Common myeloid progenitor, CD34-positive (primary cell): ENCODE results near the gene ST8SIA6.

Experiments
- CTCF ChIA-PET: fragments of 350-600 bp; sonication (Branson Sonifier 250); formaldehyde crosslinking; loops from one replicate; lab custom pipeline; 2021; ENCODE audit warnings: antibody characterized with exemption; lab: Charles Lee
- POLR2A ChIA-PET: fragments of 350-600 bp; sonication (Branson Sonifier 250); formaldehyde crosslinking; loops from one replicate; lab custom pipeline; 2021; ENCODE audit warnings: antibody characterized with exemption; lab: Charles Lee
- DNase-seq, 3 donors: peaks; one replicate each; pipeline versions ENCODE4 v3.0.0 to v3.0.0-alpha.2; 2013
- H3K27ac ChIP-seq, 2 experiments: 1 replicate in 1 of 2; 2 replicates in 1 of 2; pipeline ENCODE4 v1.7.0; 2013; ENCODE audit warnings: inconsistent platforms in 2 of 2, low read length in 2 of 2, mild to moderate bottlenecking in 2 of 2, low read depth in 1 of 2, moderate library complexity in 1 of 2; ENCODE audit not compliant: severe bottlenecking in 2 of 2, insufficient read depth in 1 of 2, poor library complexity in 1 of 2
- H3K27me3 ChIP-seq, 5 experiments: replicated peaks in 2 of 5; 1 replicate in 3 of 5; 2 replicates in 2 of 5; pipeline versions ENCODE4 v1.6.1 to v1.7.0; 2013; ENCODE audit warnings: low read length in 4 of 5, mild to moderate bottlenecking in 2 of 5, moderate library complexity in 2 of 5, inconsistent platforms in 1 of 5; ENCODE audit not compliant: insufficient read depth in 5 of 5, control insufficient read depth in 4 of 5
- H3K36me3 ChIP-seq, 4 experiments: 1 replicate in 2 of 4; 2 replicates in 2 of 4; pipeline versions ENCODE4 v1.6.1 to v1.7.0; 2013; ENCODE audit warnings: low read length in 3 of 4, control low read depth in 1 of 4, mild to moderate bottlenecking in 1 of 4; ENCODE audit not compliant: control insufficient read depth in 4 of 4, insufficient read depth in 4 of 4
- H3K4me1 ChIP-seq, 4 experiments: 1 replicate in 3 of 4; 2 replicates in 1 of 4; pipeline versions ENCODE4 v1.6.1 to v1.7.1; 2013; ENCODE audit warnings: low read length in 3 of 4, mild to moderate bottlenecking in 3 of 4, control low read depth in 1 of 4, inconsistent platforms in 1 of 4, moderate library complexity in 1 of 4; ENCODE audit not compliant: control insufficient read depth in 4 of 4, insufficient read depth in 4 of 4; ENCODE audit errors: control extremely low read depth in 1 of 4
- H3K4me3 ChIP-seq, 7 experiments: 1 replicate in 4 of 7; 2 replicates in 3 of 7; pipeline versions ENCODE4 v1.5.1 to v1.7.0; 2013; ENCODE audit warnings: mild to moderate bottlenecking in 7 of 7, low read length in 6 of 7, moderate library complexity in 6 of 7, inconsistent platforms in 2 of 7, low read depth in 2 of 7, control low read depth in 1 of 7; ENCODE audit not compliant: insufficient read depth in 4 of 7, control insufficient read depth in 1 of 7; ENCODE audit errors: extremely low read depth in 1 of 7
- H3K9me3 ChIP-seq, 5 experiments: 1 replicate in 4 of 5; 2 replicates in 1 of 5; pipeline versions ENCODE4 v1.6.1 to v1.7.1; 2013; ENCODE audit warnings: low read length in 4 of 5, mild to moderate bottlenecking in 2 of 5, inconsistent platforms in 1 of 5, low read depth in 1 of 5, moderate library complexity in 1 of 5; ENCODE audit not compliant: control insufficient read depth in 4 of 5, insufficient read depth in 2 of 5; ENCODE audit errors: control extremely low read depth in 1 of 5
- WGBS: methylation state at CpG from one replicate; pipeline ENCODE4 v1.1.5; 2013; ENCODE audit not compliant: insufficient coverage; 5-methylcytosine and 5-hydroxymethylcytosine counted together

ST8SIA6 gene

GRCh38 chr10:17429490-17429889 lies 24.9 kb downstream of the ST8SIA6 start:
- peak overlapping the region; percentile 96 to 97 for H3K27ac ChIP-seq
- 97% methylated on average over 5 of the region's 6 CpGs for WGBS
- no peaks in the 10 kb centered on the region for H3K27me3 ChIP-seq
- no peak for DNase-seq
- CTCF ChIA-PET, result interaction anchor here (0.9 to 6.9 kb wide), 16 partner anchors 12 to 169 kb away, joined by 3 to 79 read pairs (median 4); partner anchors contain the start of gene ST8SIA6
- H3K4me3 ChIP-seq, result peak overlapping the region in 4 of 7 experiments; percentile 20 to 64 (median 62)
- no peaks in the 10 kb centered on the region for H3K36me3 ChIP-seq
- H3K9me3 ChIP-seq, result no peaks in the 10 kb centered on the region
- H3K4me1 ChIP-seq, result peaks cover 20 to 96% (median 80%) of the 10 kb centered on the region in 4 experiments
- POLR2A ChIA-PET, result interaction anchor here (2.1 kb wide), 1 partner anchor 20 kb away, joined by 7 read pairs; no protein-coding TSS in a partner anchor

- peaks cover 23 to 96% (median 81%) of the 10 kb centered on the region in 4 experiments for H3K4me1 ChIP-seq
- no peaks in the 10 kb centered on the region for H3K36me3 ChIP-seq
- CTCF ChIA-PET, result interaction anchor here (0.7 to 6.9 kb wide), 13 partner anchors 9 to 169 kb away, joined by 3 to 79 read pairs (median 3); partner anchors contain the start of gene ST8SIA6
- H3K27ac ChIP-seq, result peak overlapping the region; percentile 96 to 97
- H3K4me3 ChIP-seq, result peak overlapping the region in 5 of 7 experiments; percentile 30 to 64 (median 54)
- H3K9me3 ChIP-seq, result no peaks in the 10 kb centered on the region
- no peaks in the 10 kb centered on the region for H3K27me3 ChIP-seq
- under 1% methylated on average over 15 of the region's 17 CpGs for WGBS
- POLR2A ChIA-PET, result interaction anchor here (0.6 to 2.1 kb wide), 3 partner anchors 19 to 602 kb away, joined by 3 to 7 read pairs (median 3); no protein-coding TSS in a partner anchor
- peak; percentile 91 to 98 (median 96) for DNase-seq
Measured at GRCh38 chr10:17428351-17429097, 25.9 kb downstream of the ST8SIA6 start.

- H3K4me3 ChIP-seq, result peak overlapping the region in 2 of 7 experiments; percentile 30 to 64
Measured at GRCh38 chr10:17427666-17428350, 26.6 kb downstream of the ST8SIA6 start.

GRCh38 chr10:17427201-17427600 lies 27.2 kb downstream of the ST8SIA6 start:
- POLR2A ChIA-PET, result interaction anchor here (1.2 to 1.9 kb wide), 2 partner anchors 26 to 82 kb away, joined by 3 to 9 read pairs; no protein-coding TSS in a partner anchor
- H3K4me1 ChIP-seq, result peaks cover 20 to 95% (median 82%) of the 10 kb centered on the region in 4 experiments

More at GRCh38 chr10:17427666-17428350, 26.6 kb downstream of the ST8SIA6 start:
- WGBS, result 48% methylated on average over 4 of the region's 6 CpGs
- no peaks in the 10 kb centered on the region for H3K27me3 ChIP-seq
- H3K36me3 ChIP-seq, result no peaks in the 10 kb centered on the region
- DNase-seq, result peak in 2 of 3 donors; percentile 34 to 45
- no peaks in the 10 kb centered on the region for H3K9me3 ChIP-seq
- peaks cover 23 to 98% (median 84%) of the 10 kb centered on the region in 4 experiments for H3K4me1 ChIP-seq
- H3K27ac ChIP-seq, result peak overlapping the region; percentile 96 to 97
- ChIA-PET CTCF (interaction anchor here (0.9 to 6.9 kb wide), 8 partner anchors 14 to 170 kb away, joined by 3 to 79 read pairs (median 3); partner anchors contain the start of gene ST8SIA6), POLR2A (interaction anchor here (0.6 to 2.1 kb wide), 3 partner anchors 18 to 602 kb away, joined by 3 to 7 read pairs (median 3); no protein-coding TSS in a partner anchor)

GRCh38 chr10:17426263-17426750 lies 28.1 kb downstream of the ST8SIA6 start:
- ChIA-PET CTCF (interaction anchor here (1.3 kb wide), 1 partner anchor 48 kb away, joined by 3 read pairs; no protein-coding TSS in a partner anchor), POLR2A (interaction anchor here (0.6 to 1.9 kb wide), 6 partner anchors 14 to 218 kb away, joined by 3 to 9 read pairs (median 6); partner anchors contain the start of genes ST8SIA6 and STAM)
- Histone ChIP-seq H3K4me1 (peaks cover 19 to 90% (median 74%) of the 10 kb centered on the region in 4 experiments), H3K27me3 (no peaks in the 10 kb centered on the region), H3K36me3 (no peaks in the 10 kb centered on the region), H3K27ac (peak overlapping the region; percentile 96 to 97), H3K4me3 (peak overlapping the region in 1 of 7 experiments; percentile 17), H3K9me3 (no peaks in the 10 kb centered on the region)
- DNase-seq, result no peak
- WGBS, result 34% methylated on average over 5 of the region's 5 CpGs

More at GRCh38 chr10:17427201-17427600, 27.2 kb downstream of the ST8SIA6 start:
- Histone ChIP-seq H3K27me3 (no peaks in the 10 kb centered on the region), H3K9me3 (no peaks in the 10 kb centered on the region), H3K36me3 (no peaks in the 10 kb centered on the region), H3K4me3 (no peak overlapping the region), H3K27ac (peak overlapping the region; percentile 96 to 97)
- no peak for DNase-seq
- 100% methylated on average over 3 of the region's 3 CpGs for WGBS
- CTCF ChIA-PET, result interaction anchor here (0.9 to 6.9 kb wide), 2 partner anchors 15 to 18 kb away, joined by 3 to 64 read pairs; no protein-coding TSS in a partner anchor

- Histone ChIP-seq H3K27me3 (no peaks in the 10 kb centered on the region), H3K4me1 (peaks cover 19 to 88% (median 70%) of the 10 kb centered on the region in 4 experiments), H3K36me3 (no peaks in the 10 kb centered on the region), H3K4me3 (peak overlapping the region in 3 of 7 experiments; percentile 3 to 37 (median 17)), H3K27ac (peak overlapping the region; percentile 96 to 97), H3K9me3 (no peaks in the 10 kb centered on the region)
- ChIA-PET CTCF (interaction anchor here (0.6 to 2.8 kb wide), 5 partner anchors 9 to 425 kb away, joined by 3 to 12 read pairs (median 3); no protein-coding TSS in a partner anchor), POLR2A (interaction anchor here (0.6 to 1.9 kb wide), 7 partner anchors 13 to 218 kb away, joined by 3 to 9 read pairs (median 4); partner anchors contain the start of genes ST8SIA6 and STAM)
- WGBS, result 0% methylated on average over 2 of the region's 6 CpGs
- peak; percentile 95 to 97 (median 96) for DNase-seq
Measured at GRCh38 chr10:17425584-17426262, 28.7 kb downstream of the ST8SIA6 start.
